ENCODE measurements around the gene FLOT2.

DNA sequence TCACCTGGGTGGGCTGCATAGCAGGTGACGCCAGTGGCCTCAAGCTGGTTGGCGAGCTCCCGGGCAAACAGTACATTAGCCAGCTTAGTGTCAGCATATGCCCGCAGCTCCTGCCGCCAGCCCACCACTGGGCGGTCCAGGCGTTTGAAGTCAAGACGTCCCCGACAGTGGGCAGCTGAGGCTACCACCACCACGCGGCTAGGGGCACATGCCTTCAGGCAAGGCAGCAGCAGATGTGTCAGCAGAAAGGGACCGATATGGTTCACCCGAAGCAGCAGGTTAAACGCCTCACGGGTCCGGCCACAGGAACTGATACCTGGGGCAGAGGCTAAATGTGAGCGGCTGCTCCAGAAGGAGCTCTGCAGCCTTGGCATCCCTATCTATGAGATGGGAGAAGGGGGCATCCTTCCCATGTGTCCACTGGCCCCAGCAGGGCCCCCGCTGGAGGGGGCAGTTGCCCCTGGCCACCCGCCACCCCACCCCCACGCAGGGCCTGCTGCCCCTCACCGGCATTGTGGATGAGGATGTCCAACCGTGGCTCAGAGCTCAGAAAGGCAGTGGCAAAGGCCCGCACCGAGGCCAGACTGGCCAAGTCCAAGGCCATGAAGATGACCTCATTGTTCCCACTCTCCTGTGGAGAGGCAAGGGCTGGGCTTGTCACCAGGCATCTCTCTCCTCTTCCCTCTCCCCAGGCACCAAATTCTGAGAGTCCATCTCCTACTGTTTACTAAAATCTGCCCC lies 3.6 kb upstream of the FLOT2 start:
- TF ChIP-seq POLR2AphosphoS5 (IDR thresholded peaks at IDR 0.05) (no peak), EP300 (IDR thresholded peaks at IDR 0.05) (no peak), POLR2A (IDR thresholded peaks at IDR 0.05; ENCODE audit: low read depth) (no peak)
- TF ChIP-seq, protein P1, sequence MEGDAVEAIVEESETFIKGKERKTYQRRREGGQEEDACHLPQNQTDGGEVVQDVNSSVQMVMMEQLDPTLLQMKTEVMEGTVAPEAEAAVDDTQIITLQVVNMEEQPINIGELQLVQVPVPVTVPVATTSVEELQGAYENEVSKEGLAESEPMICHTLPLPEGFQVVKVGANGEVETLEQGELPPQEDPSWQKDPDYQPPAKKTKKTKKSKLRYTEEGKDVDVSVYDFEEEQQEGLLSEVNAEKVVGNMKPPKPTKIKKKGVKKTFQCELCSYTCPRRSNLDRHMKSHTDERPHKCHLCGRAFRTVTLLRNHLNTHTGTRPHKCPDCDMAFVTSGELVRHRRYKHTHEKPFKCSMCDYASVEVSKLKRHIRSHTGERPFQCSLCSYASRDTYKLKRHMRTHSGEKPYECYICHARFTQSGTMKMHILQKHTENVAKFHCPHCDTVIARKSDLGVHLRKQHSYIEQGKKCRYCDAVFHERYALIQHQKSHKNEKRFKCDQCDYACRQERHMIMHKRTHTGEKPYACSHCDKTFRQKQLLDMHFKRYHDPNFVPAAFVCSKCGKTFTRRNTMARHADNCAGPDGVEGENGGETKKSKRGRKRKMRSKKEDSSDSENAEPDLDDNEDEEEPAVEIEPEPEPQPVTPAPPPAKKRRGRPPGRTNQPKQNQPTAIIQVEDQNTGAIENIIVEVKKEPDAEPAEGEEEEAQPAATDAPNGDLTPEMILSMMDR (IDR thresholded peaks at IDR 0.05): no peak
